Neural cell (in vitro differentiated cells): Measurements from ENCODE around the gene CCSER2. TPM values are rescaled to one million over a fixed set of nuclear protein-coding genes. Genes with fewer than 3 reads are reported as not detected.

Experiments used
- H2AFZ ChIP-seq: fragments of 200-600, 300-800 bp; sonication (generic), shearing (Covaris generic); 2 replicates; pipeline ENCODE4 v1.6.0; 2014; ENCODE audit warnings: low read depth, mild to moderate bottlenecking, antibody characterized with exemption, low read length, moderate library complexity
- H3F3A ChIP-seq: fragments of 200-600 bp; shearing (Covaris generic); 2 replicates; pipeline ENCODE4 v1.6.1; 2016; ENCODE audit warnings: mild to moderate bottlenecking, moderate library complexity, mixed read lengths, antibody characterized with exemption, low read length; ENCODE audit not compliant: insufficient read depth, poor library complexity, severe bottlenecking
- H3K27ac ChIP-seq: fragments of 200-600, 300-800 bp; sonication (generic), shearing (Covaris generic); 2 replicates; pipeline ENCODE4 v1.5.1; 2014; ENCODE audit warnings: mild to moderate bottlenecking, low read length, moderate library complexity
- H3K27me3 ChIP-seq: fragments of 300-800, 200-600 bp; sonication (generic), shearing (Covaris generic); 2 replicates; pipeline ENCODE4 v1.6.0; 2014; ENCODE audit warnings: mild to moderate bottlenecking, low read depth, low read length, moderate library complexity; ENCODE audit not compliant: insufficient read depth
- H3K36me3 ChIP-seq: fragments of 300-800, 200-600 bp; sonication (generic), shearing (Covaris generic); 2 replicates; pipeline ENCODE4 v1.5.1; 2014; ENCODE audit warnings: mild to moderate bottlenecking, antibody characterized with exemption, low read length, moderate library complexity; ENCODE audit not compliant: insufficient read depth
- H3K4me2 ChIP-seq: fragments of 300-800, 200-600 bp; sonication (generic), shearing (Covaris generic); 2 replicates; pipeline ENCODE4 v1.6.0; 2014; ENCODE audit warnings: mild to moderate bottlenecking, low read length
- H3K4me3 ChIP-seq: fragments of 300-800, 200-600 bp; sonication (generic), shearing (Covaris generic); 2 replicates; pipeline ENCODE4 v1.5.1; 2014; ENCODE audit warnings: mild to moderate bottlenecking, low read length, moderate library complexity
- H3K79me2 ChIP-seq: fragments of 200-600 bp; shearing (Covaris generic); replicated peaks from 2 replicates; pipeline ENCODE4 v1.6.0; 2014; ENCODE audit warnings: mild to moderate bottlenecking, low read length, moderate library complexity; ENCODE audit not compliant: insufficient read depth
- H3K9ac ChIP-seq: fragments of 300-800, 200-600 bp; sonication (generic), shearing (Covaris generic); 2 replicates; pipeline ENCODE4 v1.6.1; 2016; ENCODE audit warnings: mild to moderate bottlenecking, low read length, mixed read lengths
- H3K9me2 ChIP-seq: fragments of 200-600 bp; shearing (Covaris generic); 2 replicates; pipeline ENCODE4 v1.6.1; 2016; ENCODE audit warnings: mild to moderate bottlenecking, low read length, mixed read lengths; ENCODE audit not compliant: insufficient read depth
- H3K9me3 ChIP-seq: fragments of 200-600, 300-800 bp; sonication (generic), shearing (Covaris generic); 2 replicates; pipeline ENCODE4 v1.6.1; 2016; ENCODE audit warnings: mild to moderate bottlenecking, mixed run types, low read length, moderate library complexity, mixed read lengths
- H4K20me1 ChIP-seq: fragments of 200-600 bp; shearing (Covaris generic); 2 replicates; pipeline ENCODE4 v1.6.1; 2016; ENCODE audit warnings: mild to moderate bottlenecking, mixed run types; ENCODE audit not compliant: insufficient read depth
- EP300 ChIP-seq: fragments of 450-650 bp; conservative IDR thresholded peaks from 2 replicates; pipeline ENCODE4 v1.6.1; 2014; ENCODE audit warnings: antibody characterized with exemption, mild to moderate bottlenecking, moderate library complexity; ENCODE audit not compliant: poor library complexity, severe bottlenecking
- EZH2 ChIP-seq: fragments of 200-600, 300-800 bp; shearing (Covaris generic), sonication (generic); IDR thresholded peaks from 2 replicates; pipeline ENCODE4 v1.6.1; 2014; ENCODE audit warnings: antibody characterized with exemption, low read length, borderline replicate concordance, mild to moderate bottlenecking; ENCODE audit not compliant: insufficient read depth, poor library complexity, severe bottlenecking
- MXI1 ChIP-seq: fragments of 450-650 bp; conservative IDR thresholded peaks from 2 replicates; pipeline ENCODE4 v1.6.1; 2014; ENCODE audit warnings: antibody characterized with exemption, mild to moderate bottlenecking; ENCODE audit not compliant: poor library complexity, severe bottlenecking
- POLR2AphosphoS5 ChIP-seq: IDR thresholded peaks from 2 replicates; pipeline ENCODE4 v1.6.1; 2012
- RAD21 ChIP-seq: fragments of 450-650 bp; conservative IDR thresholded peaks from 2 replicates; pipeline ENCODE4 v1.6.1; 2014; ENCODE audit warnings: antibody characterized with exemption, mild to moderate bottlenecking, moderate library complexity
- SMC3 ChIP-seq: fragments of 450-650 bp; conservative IDR thresholded peaks from 2 replicates; pipeline ENCODE4 v1.6.1; 2014; ENCODE audit warnings: antibody characterized with exemption, mild to moderate bottlenecking, moderate library complexity; ENCODE audit not compliant: poor library complexity
- TAF1 ChIP-seq: IDR thresholded peaks from 2 replicates; pipeline ENCODE4 v1.6.1; 2012; ENCODE audit warnings: low read depth
- polyA plus RNA-seq: library from polyadenylated mRNA; depleted of rRNA; stranded (reverse); fragments of >200 nt; gene quantifications from 2 replicates; pipeline ENCODE4 v1.2.3, GENCODE V29; 2014
- TF ChIP-seq, protein P1 (sequence below): IDR thresholded peaks from 2 replicates; pipeline ENCODE4 v1.6.1; 2012; ENCODE audit warnings: borderline replicate concordance
- TF ChIP-seq, protein P2 (sequence below): fragments of 450-650 bp; IDR thresholded peaks from 2 replicates; pipeline ENCODE4 v1.5.1; 2014; ENCODE audit warnings: antibody characterized with exemption, mild to moderate bottlenecking, moderate library complexity; ENCODE audit not compliant: poor library complexity, severe bottlenecking

Gene CCSER2
- polyA plus RNA-seq, 1 donor from 2014 or later, result 38.3 TPM

DNA sequence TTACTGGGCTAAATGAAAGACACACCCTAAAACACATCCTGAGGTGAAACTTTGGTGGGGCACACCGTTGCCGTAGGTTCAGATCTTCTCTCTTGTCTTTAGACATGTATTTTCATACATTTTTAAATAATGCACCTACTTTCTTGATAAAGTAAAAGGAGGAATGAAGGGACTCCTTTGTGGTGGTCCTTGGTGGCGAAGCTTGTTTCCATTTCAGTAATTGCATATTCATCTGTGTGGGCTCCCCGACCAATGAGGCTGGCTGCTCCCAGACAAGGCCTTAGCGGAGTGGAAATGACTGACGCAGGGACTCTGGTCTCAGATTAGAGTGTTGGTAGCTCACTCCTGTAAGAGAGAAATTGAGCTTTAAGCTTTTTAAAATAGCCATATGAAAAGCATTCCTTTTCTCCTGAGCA is 815 bp downstream of the CCSER2 start:
- Histone ChIP-seq H3K79me2 (peaks cover 49% of the 10 kb centered on the region), H3K27ac (peak overlapping the region; percentile 82), H3F3A (no peaks in the 10 kb centered on the region), H2AFZ (peak overlapping the region; percentile 29), H4K20me1 (no peaks in the 10 kb centered on the region), H3K9me3 (no peaks in the 10 kb centered on the region), H3K4me2 (peak overlapping the region; percentile 66), H3K4me3 (peak overlapping the region; percentile 82), H3K9ac (peak overlapping the region; percentile 84), H3K9me2 (no peaks in the 10 kb centered on the region), H3K36me3 (no peaks in the 10 kb centered on the region), H3K27me3 (no peaks in the 10 kb centered on the region)
- TF ChIP-seq POLR2AphosphoS5 (peak; percentile 21), MXI1 (no peak)

DNA sequence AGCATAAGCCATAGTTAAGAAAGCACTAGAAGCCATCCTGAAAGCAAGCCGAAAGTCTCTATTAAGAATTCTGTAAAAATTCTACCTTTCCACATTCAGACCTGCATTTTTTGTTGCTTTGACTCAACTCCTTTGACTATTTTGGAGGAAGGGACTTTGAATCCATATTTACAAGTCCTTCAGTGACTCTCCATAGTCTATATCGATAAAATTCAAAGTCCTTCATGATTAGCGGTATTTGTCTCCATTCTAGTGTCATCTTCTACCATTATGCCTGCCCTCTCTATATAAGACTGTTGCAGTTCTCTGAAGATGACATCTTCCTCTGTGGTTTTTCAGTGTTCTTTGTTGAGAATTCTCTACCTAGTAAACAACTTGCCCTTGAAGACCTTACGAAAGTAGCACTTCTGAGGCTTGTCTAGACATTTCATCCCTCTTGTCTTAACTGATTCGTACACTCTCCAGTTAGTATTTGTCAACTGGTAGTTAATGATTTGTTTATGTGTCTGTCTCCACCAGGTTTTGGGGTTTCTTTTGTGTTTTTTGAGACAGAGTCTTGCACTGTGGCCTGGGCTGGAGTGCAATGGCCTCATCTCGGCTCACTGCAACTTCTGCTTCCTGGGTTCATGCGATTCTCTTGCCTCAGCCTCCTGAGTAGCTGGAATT is 1.7 kb downstream of the CCSER2 start:
- Histone ChIP-seq H3K36me3 (no peaks in the 10 kb centered on the region), H3K9ac (peak overlapping the region; percentile 84), H3K27ac (no peak overlapping the region)

DNA sequence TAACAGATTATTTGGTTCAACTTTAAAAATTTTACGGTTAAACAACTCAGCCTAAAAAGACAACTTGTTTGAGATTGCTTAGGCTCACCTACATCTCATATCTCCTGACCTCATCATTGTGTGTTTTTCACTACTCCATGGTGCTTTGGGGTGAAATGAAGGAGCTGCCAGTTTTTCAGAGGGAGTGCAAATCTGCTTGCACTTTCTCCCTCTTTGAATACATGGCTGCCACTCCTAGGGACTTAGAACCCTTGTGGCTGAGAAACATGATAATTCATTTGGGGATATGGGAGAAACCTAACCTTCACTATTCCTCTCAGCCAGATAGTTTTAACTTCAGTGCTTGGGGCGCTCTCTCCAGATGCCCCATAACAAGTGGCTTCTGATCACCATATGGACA is 2.7 kb downstream of the CCSER2 start:
- no peak overlapping the region for H3K9ac ChIP-seq
- H3K79me2 ChIP-seq, result peaks cover 68% of the 10 kb centered on the region
- H3F3A ChIP-seq, result no peaks in the 10 kb centered on the region
- H3K27me3 ChIP-seq, result no peaks in the 10 kb centered on the region
- no peaks in the 10 kb centered on the region for H3K9me3 ChIP-seq
- no peak overlapping the region for H3K27ac ChIP-seq
- TF ChIP-seq, protein P1, sequence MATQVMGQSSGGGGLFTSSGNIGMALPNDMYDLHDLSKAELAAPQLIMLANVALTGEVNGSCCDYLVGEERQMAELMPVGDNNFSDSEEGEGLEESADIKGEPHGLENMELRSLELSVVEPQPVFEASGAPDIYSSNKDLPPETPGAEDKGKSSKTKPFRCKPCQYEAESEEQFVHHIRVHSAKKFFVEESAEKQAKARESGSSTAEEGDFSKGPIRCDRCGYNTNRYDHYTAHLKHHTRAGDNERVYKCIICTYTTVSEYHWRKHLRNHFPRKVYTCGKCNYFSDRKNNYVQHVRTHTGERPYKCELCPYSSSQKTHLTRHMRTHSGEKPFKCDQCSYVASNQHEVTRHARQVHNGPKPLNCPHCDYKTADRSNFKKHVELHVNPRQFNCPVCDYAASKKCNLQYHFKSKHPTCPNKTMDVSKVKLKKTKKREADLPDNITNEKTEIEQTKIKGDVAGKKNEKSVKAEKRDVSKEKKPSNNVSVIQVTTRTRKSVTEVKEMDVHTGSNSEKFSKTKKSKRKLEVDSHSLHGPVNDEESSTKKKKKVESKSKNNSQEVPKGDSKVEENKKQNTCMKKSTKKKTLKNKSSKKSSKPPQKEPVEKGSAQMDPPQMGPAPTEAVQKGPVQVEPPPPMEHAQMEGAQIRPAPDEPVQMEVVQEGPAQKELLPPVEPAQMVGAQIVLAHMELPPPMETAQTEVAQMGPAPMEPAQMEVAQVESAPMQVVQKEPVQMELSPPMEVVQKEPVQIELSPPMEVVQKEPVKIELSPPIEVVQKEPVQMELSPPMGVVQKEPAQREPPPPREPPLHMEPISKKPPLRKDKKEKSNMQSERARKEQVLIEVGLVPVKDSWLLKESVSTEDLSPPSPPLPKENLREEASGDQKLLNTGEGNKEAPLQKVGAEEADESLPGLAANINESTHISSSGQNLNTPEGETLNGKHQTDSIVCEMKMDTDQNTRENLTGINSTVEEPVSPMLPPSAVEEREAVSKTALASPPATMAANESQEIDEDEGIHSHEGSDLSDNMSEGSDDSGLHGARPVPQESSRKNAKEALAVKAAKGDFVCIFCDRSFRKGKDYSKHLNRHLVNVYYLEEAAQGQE, result no peak
- TF ChIP-seq, protein P2, sequence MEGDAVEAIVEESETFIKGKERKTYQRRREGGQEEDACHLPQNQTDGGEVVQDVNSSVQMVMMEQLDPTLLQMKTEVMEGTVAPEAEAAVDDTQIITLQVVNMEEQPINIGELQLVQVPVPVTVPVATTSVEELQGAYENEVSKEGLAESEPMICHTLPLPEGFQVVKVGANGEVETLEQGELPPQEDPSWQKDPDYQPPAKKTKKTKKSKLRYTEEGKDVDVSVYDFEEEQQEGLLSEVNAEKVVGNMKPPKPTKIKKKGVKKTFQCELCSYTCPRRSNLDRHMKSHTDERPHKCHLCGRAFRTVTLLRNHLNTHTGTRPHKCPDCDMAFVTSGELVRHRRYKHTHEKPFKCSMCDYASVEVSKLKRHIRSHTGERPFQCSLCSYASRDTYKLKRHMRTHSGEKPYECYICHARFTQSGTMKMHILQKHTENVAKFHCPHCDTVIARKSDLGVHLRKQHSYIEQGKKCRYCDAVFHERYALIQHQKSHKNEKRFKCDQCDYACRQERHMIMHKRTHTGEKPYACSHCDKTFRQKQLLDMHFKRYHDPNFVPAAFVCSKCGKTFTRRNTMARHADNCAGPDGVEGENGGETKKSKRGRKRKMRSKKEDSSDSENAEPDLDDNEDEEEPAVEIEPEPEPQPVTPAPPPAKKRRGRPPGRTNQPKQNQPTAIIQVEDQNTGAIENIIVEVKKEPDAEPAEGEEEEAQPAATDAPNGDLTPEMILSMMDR, result no peak
- no peak for TF ChIP-seq TAF1
- no peak for TF ChIP-seq RAD21
- TF ChIP-seq MXI1, result no peak
- TF ChIP-seq POLR2AphosphoS5, result no peak
- no peak for TF ChIP-seq EP300
- TF ChIP-seq SMC3, result no peak
- TF ChIP-seq EZH2, result no peak
- H3K4me3 ChIP-seq, result peak overlapping the region; percentile 82
- no peak overlapping the region for H3K4me2 ChIP-seq
- no peaks in the 10 kb centered on the region for H3K36me3 ChIP-seq
- H2AFZ ChIP-seq, result no peak overlapping the region
- no peaks in the 10 kb centered on the region for H4K20me1 ChIP-seq
- no peaks in the 10 kb centered on the region for H3K9me2 ChIP-seq

More for the DNA sequence above, 1.7 kb downstream of the CCSER2 start:
- H3K4me2 ChIP-seq, result peak overlapping the region; percentile 66
- H3K27me3 ChIP-seq, result no peaks in the 10 kb centered on the region
- TF ChIP-seq POLR2AphosphoS5 (no peak), EZH2 (no peak)
- H3K4me3 ChIP-seq, result peak overlapping the region; percentile 82
- H3F3A ChIP-seq, result no peaks in the 10 kb centered on the region
- H3K9me3 ChIP-seq, result no peaks in the 10 kb centered on the region
- H4K20me1 ChIP-seq, result no peaks in the 10 kb centered on the region
- no peaks in the 10 kb centered on the region for H3K9me2 ChIP-seq
- H2AFZ ChIP-seq, result no peak overlapping the region
- H3K79me2 ChIP-seq, result peaks cover 59% of the 10 kb centered on the region
